NCI-H2196 treated with DMSO at 0.1 percent for 48 hours (cell line): Measurements from ENCODE around the gene ZNF541.
A peak's percentile ranks its signal among the peaks of the same experiment; 100 is the strongest.
"Not testable (repeated sequence)": the region's sequence is repeated elsewhere in the genome, so short reads cannot be mapped to it uniquely, and the experiment has no call there.

Source experiments
- DNase-seq: peaks from one replicate; lab custom pipeline; 2025; ENCODE audit not compliant: unreplicated experiment; lab: John Stamatoyannopoulos, UW

The ZNF541 gene

GRCh38 chr19:47601180-47601904, 28.4 kb upstream of the ZNF541 start:
- no peak for DNase-seq

- DNase-seq = peak; percentile 95
Observed at GRCh38 chr19:47600246-47601179, 27.6 kb upstream of the ZNF541 start.

DNA sequence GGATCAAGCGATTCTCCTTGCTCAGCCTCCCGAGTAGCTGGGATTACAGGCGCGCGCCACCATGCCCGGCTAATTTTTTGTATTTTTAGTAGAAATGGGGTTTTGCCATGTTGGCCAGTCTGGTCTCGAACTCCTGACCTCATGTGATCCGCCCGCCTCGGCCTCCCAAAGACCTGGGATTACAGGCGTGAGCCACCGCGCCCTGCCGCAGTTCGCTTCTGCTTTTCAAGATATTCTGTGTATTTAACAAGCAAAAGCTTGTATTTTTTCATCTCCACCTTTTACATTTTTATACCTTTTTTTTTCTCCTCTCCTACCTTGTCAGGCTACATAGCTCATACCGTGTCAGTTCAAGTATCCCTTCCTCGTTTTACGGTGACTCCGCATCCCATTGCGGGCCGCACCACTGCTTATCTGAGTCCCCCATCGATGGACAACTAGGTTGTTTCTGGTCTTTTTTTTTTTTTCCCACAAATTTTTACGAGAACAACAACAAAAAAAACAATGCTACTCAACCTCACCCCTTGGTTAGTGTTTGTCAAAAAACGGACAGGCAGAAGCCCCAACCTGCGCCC, 26.8 kb upstream of the ZNF541 start:
- DNase-seq = not testable (repeated sequence)

- no peak for DNase-seq
Observed at GRCh38 chr19:47598407-47599349, 25.7 kb upstream of the ZNF541 start.

DNA sequence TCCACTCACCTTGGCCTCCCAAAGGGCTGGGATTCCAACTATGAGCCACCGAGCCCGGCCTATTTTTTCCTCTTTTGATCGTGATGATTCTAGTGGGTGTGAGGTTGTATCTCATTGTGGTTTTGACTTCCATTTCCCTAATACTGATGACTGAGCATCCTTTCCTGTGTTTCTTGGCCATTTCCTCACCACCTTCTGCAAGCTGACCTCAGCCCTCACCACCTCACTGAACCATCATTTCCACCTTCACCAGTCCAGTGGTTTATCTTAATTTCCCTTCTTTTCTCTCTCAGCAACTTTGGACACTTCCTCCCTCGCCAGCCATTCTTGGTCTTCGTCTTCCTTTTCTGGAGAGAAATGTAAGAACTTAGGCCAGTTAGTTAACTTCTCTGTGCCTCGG, 23.0 kb upstream of the ZNF541 start:
- DNase-seq = no peak

DNA sequence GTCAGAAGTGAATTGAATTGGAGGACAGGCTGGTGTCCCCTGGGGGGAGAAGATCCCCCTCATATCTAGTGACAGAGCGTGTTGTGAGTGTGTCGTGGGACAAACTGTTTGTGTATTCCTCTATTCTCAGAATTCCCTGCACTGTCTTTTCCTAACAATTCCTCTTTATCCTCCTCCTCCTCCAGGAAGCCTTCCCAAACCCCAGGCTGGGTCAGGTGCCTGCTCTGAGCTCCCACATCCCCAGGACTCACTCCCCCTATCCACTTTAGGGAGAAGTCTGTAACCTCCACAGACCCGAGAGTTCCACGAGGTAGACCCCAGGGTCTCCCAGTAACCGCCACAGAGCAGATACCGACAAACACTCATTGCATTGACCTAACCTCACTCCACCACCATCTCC, 20.9 kb upstream of the ZNF541 start:
- DNase-seq = no peak

GRCh38 chr19:47589824-47590223, 16.9 kb upstream of the ZNF541 start:
- no peak for DNase-seq

DNA sequence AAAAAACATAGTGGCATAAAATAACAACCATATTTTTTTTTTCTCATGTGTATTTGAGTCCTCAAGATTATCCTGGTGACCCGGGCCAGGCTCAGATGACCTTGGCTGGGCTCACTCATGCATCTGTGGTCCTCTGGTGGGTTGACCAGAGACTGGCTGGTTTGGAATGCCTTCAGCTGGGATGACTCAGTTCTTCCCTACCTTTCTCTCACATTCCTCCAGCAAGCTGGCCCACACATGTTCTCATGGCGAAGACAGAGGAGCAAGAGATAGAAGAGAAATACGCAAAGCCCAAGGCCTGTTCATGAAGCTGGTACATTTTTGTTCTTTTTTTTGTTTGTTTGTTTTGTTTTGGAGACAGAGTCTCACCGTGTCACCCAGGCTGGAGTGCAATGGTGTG, 14.3 kb upstream of the ZNF541 start:
- DNase-seq = no peak

DNA sequence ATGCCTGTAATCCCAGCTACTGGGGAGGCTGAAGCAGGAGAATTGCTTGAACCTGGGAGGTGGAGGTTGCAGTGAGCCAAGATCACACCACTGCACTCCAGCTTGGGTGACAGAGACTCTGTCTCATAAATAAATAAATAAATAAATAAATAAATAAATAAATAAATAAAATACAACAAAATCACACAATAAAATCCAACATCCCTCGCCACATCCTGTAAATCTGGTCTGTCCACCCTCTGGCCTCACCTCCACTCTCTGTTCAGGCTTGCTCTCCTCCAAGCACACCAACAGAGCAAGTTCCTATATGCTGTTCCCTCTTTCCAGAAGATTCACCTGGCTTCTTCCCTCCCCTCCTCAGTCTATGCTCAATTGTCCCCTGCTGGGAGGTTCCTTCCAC, 10.2 kb upstream of the ZNF541 start:
- not testable (repeated sequence) for DNase-seq

DNA sequence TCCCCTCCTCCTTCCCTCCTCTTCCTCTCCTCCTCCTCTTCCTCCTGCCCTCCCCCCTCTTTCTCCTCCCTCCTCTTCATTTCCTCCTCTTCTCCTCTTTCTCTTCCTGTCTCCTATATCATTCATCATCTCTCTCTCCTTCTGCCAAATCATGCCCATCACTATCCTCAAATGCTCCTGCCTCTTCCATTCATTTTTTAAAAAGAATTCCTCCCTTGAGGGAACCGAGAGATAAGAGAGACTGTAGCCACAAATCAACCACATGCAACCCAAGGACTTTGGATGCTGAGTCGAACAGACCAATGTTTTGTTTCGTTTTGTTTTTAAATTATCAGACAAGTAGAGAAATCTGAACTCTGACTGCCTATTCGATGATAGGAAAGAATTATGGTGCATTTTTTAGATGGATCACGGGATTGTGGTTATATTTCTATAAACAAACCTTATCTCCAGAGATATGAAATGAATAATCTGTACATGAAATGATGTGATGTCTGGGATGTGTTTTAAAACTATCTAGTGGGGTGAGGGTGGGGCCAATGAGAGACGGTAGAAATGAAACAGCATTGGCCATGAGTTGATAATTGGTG, 9.5 kb upstream of the ZNF541 start:
- DNase-seq = no peak

DNA sequence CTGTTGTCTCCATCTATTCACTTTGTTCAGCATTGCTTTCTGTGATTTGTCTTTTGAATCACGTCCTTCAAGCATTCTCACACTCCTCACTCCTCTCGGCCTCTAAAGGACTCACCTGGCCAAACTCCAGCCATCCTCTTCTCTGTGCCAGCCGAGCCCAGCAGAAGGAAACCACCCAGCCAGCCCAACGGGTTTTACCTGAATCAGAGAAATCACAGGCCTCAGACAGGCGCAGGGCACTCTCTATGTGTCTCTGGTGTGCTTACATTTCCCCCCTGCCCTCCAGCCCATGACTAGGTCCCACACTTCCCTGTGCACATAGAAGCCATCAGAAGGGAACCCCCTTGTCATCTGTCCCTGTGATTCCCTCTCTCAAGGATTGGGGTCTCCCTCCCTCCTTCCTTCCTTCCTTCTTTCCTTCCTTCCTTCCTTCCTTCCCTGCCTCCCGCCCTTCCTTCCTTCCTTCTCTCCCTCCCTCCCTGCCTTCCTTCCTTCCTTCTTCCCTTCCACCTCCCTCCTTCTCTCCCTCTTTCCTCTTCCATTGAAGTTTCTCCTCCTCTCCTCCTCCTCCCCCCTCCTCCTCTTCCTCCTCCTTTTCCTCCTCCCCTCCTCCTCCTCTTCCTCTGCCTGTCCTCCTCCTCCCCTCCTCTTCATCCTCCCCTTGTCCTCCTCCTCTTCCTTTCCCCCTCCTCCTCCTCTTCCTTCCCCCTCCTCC, 8.8 kb upstream of the ZNF541 start:
- no peak for DNase-seq

GRCh38 chr19:47580397-47580796, 7.4 kb upstream of the ZNF541 start:
- DNase-seq = no peak

- DNase-seq = no peak
Observed at GRCh38 chr19:47572635-47573034, 313 bp downstream of the ZNF541 start.

- DNase-seq = no peak
Observed at GRCh38 chr19:47569331-47569730, 3.6 kb downstream of the ZNF541 start.

GRCh38 chr19:47564081-47564480, 8.9 kb downstream of the ZNF541 start:
- no peak for DNase-seq

GRCh38 chr19:47561440-47562057, 11.4 kb downstream of the ZNF541 start:
- no peak for DNase-seq

DNA sequence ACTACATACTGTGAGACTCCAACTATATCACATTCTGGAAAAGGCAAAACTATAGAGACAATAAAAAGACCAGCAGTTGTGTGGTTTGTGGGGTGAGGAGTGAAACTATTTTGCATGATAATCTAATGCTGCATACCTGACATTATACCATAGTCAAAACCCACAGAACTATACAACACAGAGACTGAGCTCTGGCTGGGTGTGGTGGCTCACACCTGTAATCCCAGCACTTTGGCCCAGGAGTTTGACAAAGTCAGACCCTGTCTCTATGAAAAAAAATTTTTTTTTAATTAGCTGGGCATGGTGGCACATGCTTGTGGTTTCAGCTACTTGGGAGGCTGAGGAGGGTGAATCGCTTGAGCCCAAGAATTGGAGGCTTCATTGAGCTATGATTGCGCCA, 11.9 kb downstream of the ZNF541 start:
- DNase-seq = no peak

GRCh38 chr19:47550129-47550528, 22.8 kb downstream of the ZNF541 start:
- no peak for DNase-seq

GRCh38 chr19:47549261-47549862, 23.6 kb downstream of the ZNF541 start:
- DNase-seq = no peak
